CD4-positive, alpha-beta memory T cell (primary cell): ENCODE measurements around the gene CFAP46. TPM values are rescaled to one million over a fixed set of nuclear protein-coding genes. Genes with fewer than 3 reads are reported as not detected.
A peak's percentile ranks its signal among the peaks of the same experiment; 100 is the strongest.

Experiments used
- CTCF ChIA-PET: fragments of 350-600 bp; sonication (Branson Sonifier 250); formaldehyde crosslinking; loops from one replicate; lab custom pipeline; 2021; ENCODE audit warnings: inconsistent platforms; ENCODE audit not compliant: partially characterized antibody; lab: Charles Lee
- POLR2A ChIA-PET: fragments of 350-600 bp; sonication (Branson Sonifier 250); formaldehyde crosslinking; loops from one replicate; lab custom pipeline; 2021; ENCODE audit not compliant: partially characterized antibody; lab: Charles Lee
- DNase-seq, 5 donors: peaks; one replicate each; pipeline versions ENCODE4 v3.0.0 to v3.0.0-alpha.2; 2020 to 2022; ENCODE audit warnings: mixed read lengths in 1 of 5
- H3K27ac ChIP-seq: one replicate; pipeline ENCODE4 v1.7.0; 2013; ENCODE audit warnings: low read depth, low read length
- H3K27me3 ChIP-seq: 2 replicates; pipeline ENCODE4 v1.7.0; 2013; ENCODE audit warnings: mild to moderate bottlenecking, low read length, moderate library complexity; ENCODE audit not compliant: insufficient read depth
- H3K36me3 ChIP-seq: 2 replicates; pipeline ENCODE4 v1.7.0; 2013; ENCODE audit warnings: mild to moderate bottlenecking, low read length, moderate library complexity; ENCODE audit not compliant: insufficient read depth
- H3K4me1 ChIP-seq: 2 replicates; pipeline ENCODE4 v1.7.0; 2013; ENCODE audit warnings: mild to moderate bottlenecking, low read length, moderate library complexity; ENCODE audit not compliant: insufficient read depth
- H3K4me3 ChIP-seq, 2 donors: one replicate each; pipeline ENCODE4 v1.7.0; 2013; ENCODE audit warnings: low read length in 2 of 2, mild to moderate bottlenecking in 1 of 2
- H3K9me3 ChIP-seq, 2 donors: one replicate each; pipeline ENCODE4 v1.7.0; 2013; ENCODE audit warnings: low read length in 2 of 2, control low read depth in 1 of 2; ENCODE audit not compliant: control insufficient read depth in 1 of 2
- H3K27ac Mint-ChIP-seq, 7 donors: one replicate each; pipeline ENCODE4 v1.8.0; 2020 to 2021; ENCODE audit warnings: mixed read lengths in 7 of 7, mild to moderate bottlenecking in 6 of 7, inconsistent platforms in 3 of 7, moderate library complexity in 3 of 7
- H3K27me3 Mint-ChIP-seq, 2 donors: one replicate each; pipeline ENCODE4 v1.8.0; 2020 to 2021; ENCODE audit warnings: mixed read lengths in 2 of 2
- H3K36me3 Mint-ChIP-seq, 2 donors: one replicate each; pipeline ENCODE4 v1.8.0; 2020 to 2021; ENCODE audit warnings: mixed read lengths in 2 of 2, inconsistent platforms in 1 of 2, mild to moderate bottlenecking in 1 of 2
- H3K4me1 Mint-ChIP-seq, 4 donors: one replicate each; pipeline ENCODE4 v1.8.0; 2020 to 2021; ENCODE audit warnings: mixed read lengths in 4 of 4, mild to moderate bottlenecking in 1 of 4
- H3K4me3 Mint-ChIP-seq, 8 donors: one replicate each; pipeline ENCODE4 v1.8.0; 2020 to 2021; ENCODE audit warnings: mixed read lengths in 8 of 8, mild to moderate bottlenecking in 7 of 8, moderate library complexity in 6 of 8, inconsistent platforms in 3 of 8
- H3K9me3 Mint-ChIP-seq, 8 donors: one replicate each; pipeline ENCODE4 v1.8.0; 2020 to 2021; ENCODE audit warnings: mixed read lengths in 8 of 8, mild to moderate bottlenecking in 5 of 8, inconsistent platforms in 3 of 8, moderate library complexity in 1 of 8
- intact Hi-C: fragments of 100-400 bp; cut with micrococcal nuclease; formaldehyde crosslinking; loops from one replicate; pipeline ENCODE4 v1.15.1; 2023
- polyA plus RNA-seq, 2 donors: library from polyadenylated mRNA; unstranded; fragments of 300-500 nt; fragmentation: Illumina TruSeq; gene quantifications; one replicate each; pipeline ENCODE4 v1.2.3, GENCODE V29; 2021
- total RNA-seq, 2 experiments: library from RNA; stranded (reverse); gene quantifications; one replicate each; pipeline ENCODE4 v1.2.3, GENCODE V29; 2021

The CFAP46 gene
- total and polyA plus RNA-seq, 4 experiments from 2014 or later, result not detected

DNA sequence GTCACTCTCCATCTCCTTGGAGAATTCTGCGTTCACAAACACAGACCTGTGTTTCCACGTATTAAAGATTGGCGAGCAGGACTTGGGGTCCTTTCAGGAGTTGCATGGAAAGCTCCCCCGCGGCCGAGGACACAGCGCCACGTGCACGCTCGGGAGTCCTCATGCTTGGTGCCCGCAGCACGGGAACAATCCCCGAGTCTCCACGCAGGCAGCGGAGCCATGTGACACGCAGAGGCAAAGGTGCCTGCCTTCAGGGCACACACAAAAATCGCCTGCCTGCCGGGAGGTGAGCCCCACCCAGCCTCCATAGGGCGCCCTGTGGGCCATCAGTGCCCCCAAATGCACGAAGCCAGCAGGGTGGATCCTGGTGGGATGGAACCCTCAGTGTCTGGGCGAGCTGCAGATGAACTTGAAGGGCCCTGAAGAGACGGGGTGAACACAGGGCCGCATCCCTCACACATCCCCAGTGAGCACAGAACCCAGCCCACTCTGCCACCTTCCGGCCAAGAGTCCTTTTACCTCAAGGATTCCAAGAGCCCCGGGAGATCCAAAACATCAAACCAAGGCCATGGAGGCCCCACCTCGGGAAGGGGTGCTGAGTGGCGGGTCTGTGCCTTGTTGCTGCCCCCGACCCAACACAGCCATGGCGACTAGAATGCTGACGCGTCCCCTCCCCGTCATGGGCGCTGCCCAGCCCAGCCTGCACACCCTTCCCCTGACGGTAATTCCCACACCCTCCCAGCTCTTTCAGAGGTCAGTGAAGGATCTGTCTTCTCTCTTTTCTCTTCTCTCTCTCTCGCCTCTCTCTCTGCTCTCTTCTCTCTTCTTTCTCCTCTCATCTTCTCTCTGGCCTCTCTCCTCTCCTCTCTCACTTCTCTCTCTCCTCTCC lies 55.9 kb downstream of the CFAP46 start:
- DNase-seq, result no peak
- H3K27ac Mint-ChIP-seq, result peak overlapping the region in 1 of 7 donors; percentile 78

GRCh38 chr10:132885451-132886210 lies 56.7 kb downstream of the CFAP46 start:
- intact Hi-C loops, result no loop called here
- no peak overlapping the region for H3K27ac Mint-ChIP-seq
- Histone ChIP-seq H3K27me3 (no peaks in the 10 kb centered on the region), H3K9me3 (no peaks in the 10 kb centered on the region), H3K27ac (no peak overlapping the region), H3K36me3 (no peaks in the 10 kb centered on the region), H3K4me1 (no peaks in the 10 kb centered on the region), H3K4me3 (no peak overlapping the region)
- no peaks in the 10 kb centered on the region for H3K9me3 Mint-ChIP-seq
- DNase-seq, result no peak
- no peaks in the 10 kb centered on the region for H3K4me1 Mint-ChIP-seq
- H3K27me3 Mint-ChIP-seq, result no peaks in the 10 kb centered on the region
- ChIA-PET CTCF (no interaction called here), POLR2A (no interaction called here)
- H3K4me3 Mint-ChIP-seq, result no peak overlapping the region
- no peaks in the 10 kb centered on the region for H3K36me3 Mint-ChIP-seq

More for the DNA sequence above, 55.9 kb downstream of the CFAP46 start:
- no peaks in the 10 kb centered on the region for H3K27me3 Mint-ChIP-seq
- no peaks in the 10 kb centered on the region for H3K36me3 Mint-ChIP-seq
- no peaks in the 10 kb centered on the region for H3K9me3 Mint-ChIP-seq
- H3K4me1 Mint-ChIP-seq, result no peaks in the 10 kb centered on the region
- POLR2A ChIA-PET, result no interaction called here
- H3K4me3 Mint-ChIP-seq, result no peak overlapping the region
- Histone ChIP-seq H3K4me1 (no peaks in the 10 kb centered on the region), H3K36me3 (no peaks in the 10 kb centered on the region), H3K9me3 (no peaks in the 10 kb centered on the region), H3K27ac (no peak overlapping the region), H3K4me3 (no peak overlapping the region), H3K27me3 (no peaks in the 10 kb centered on the region)
- CTCF ChIA-PET, result no interaction called here
- intact Hi-C loops, result no loop called here

GRCh38 chr10:132884691-132885271 lies 57.6 kb downstream of the CFAP46 start:
- Histone ChIP-seq H3K4me1 (no peaks in the 10 kb centered on the region), H3K36me3 (no peaks in the 10 kb centered on the region), H3K9me3 (no peaks in the 10 kb centered on the region), H3K4me3 (no peak overlapping the region), H3K27ac (no peak overlapping the region), H3K27me3 (no peaks in the 10 kb centered on the region)
- POLR2A ChIA-PET, result no interaction called here
- CTCF ChIA-PET, result no interaction called here
- no peaks in the 10 kb centered on the region for H3K36me3 Mint-ChIP-seq
- no peaks in the 10 kb centered on the region for H3K4me1 Mint-ChIP-seq
- H3K27ac Mint-ChIP-seq, result no peak overlapping the region
- intact Hi-C loops, result no loop called here
- H3K4me3 Mint-ChIP-seq, result no peak overlapping the region
- H3K27me3 Mint-ChIP-seq, result no peaks in the 10 kb centered on the region
- no peak for DNase-seq
- no peaks in the 10 kb centered on the region for H3K9me3 Mint-ChIP-seq

DNA sequence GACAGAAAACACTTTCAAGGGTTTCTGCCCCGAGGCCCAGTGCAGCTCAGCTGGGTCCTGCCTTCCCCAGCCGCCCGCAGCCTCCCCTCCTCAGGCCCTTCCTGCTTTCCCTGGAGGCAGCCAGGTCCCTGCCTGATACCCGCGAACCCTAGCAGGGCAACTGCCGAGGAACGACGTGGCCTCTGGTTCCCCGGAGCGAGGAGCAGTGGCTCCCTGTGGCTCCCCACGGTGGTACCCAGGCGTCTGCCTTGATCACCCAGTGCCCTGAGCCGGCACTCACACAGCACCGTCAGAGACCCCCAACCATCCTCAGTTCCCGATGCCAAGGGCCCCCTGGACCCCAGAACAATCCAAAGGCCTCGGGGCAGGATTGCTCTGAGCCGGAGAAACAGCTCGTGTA lies 58.3 kb downstream of the CFAP46 start:
- CTCF ChIA-PET, result no interaction called here

GRCh38 chr10:132883391-132883881 lies 58.9 kb downstream of the CFAP46 start:
- Histone ChIP-seq H3K36me3 (no peaks in the 10 kb centered on the region), H3K4me1 (no peaks in the 10 kb centered on the region), H3K27me3 (no peaks in the 10 kb centered on the region), H3K9me3 (no peaks in the 10 kb centered on the region), H3K27ac (no peak overlapping the region), H3K4me3 (no peak overlapping the region)
- H3K27ac Mint-ChIP-seq, result no peak overlapping the region
- ChIA-PET CTCF (no interaction called here), POLR2A (no interaction called here)
- peaks cover 3 to 5% of the 10 kb centered on the region in 2 donors for H3K27me3 Mint-ChIP-seq
- peaks cover 0 to 2% (median 0%) of the 10 kb centered on the region in 4 donors for H3K4me1 Mint-ChIP-seq
- H3K36me3 Mint-ChIP-seq, result no peaks in the 10 kb centered on the region
- no peak for DNase-seq
- H3K4me3 Mint-ChIP-seq, result no peak overlapping the region
- intact Hi-C loops, result no loop called here
- H3K9me3 Mint-ChIP-seq, result no peaks in the 10 kb centered on the region

More for the DNA sequence above, 58.3 kb downstream of the CFAP46 start:
- no peaks in the 10 kb centered on the region for H3K9me3 ChIP-seq
- no peak overlapping the region for H3K27ac ChIP-seq
- H3K36me3 ChIP-seq, result no peaks in the 10 kb centered on the region
- peaks cover under 1% of the 10 kb centered on the region in 2 donors for H3K27me3 Mint-ChIP-seq
- no peaks in the 10 kb centered on the region for H3K9me3 Mint-ChIP-seq
- H3K36me3 Mint-ChIP-seq, result no peaks in the 10 kb centered on the region
- POLR2A ChIA-PET, result no interaction called here
- no peak overlapping the region for H3K4me3 Mint-ChIP-seq
- no peak overlapping the region for H3K4me3 ChIP-seq
- H3K4me1 ChIP-seq, result no peaks in the 10 kb centered on the region
- intact Hi-C loops, result no loop called here
- no peaks in the 10 kb centered on the region for H3K27me3 ChIP-seq
- peaks cover 0 to under 1% (median 0%) of the 10 kb centered on the region in 4 donors for H3K4me1 Mint-ChIP-seq
- no peak overlapping the region for H3K27ac Mint-ChIP-seq
- DNase-seq, result no peak

GRCh38 chr10:132882069-132882951 lies 60.1 kb downstream of the CFAP46 start:
- DNase-seq, result no peak
- Histone ChIP-seq H3K4me3 (no peak overlapping the region), H3K9me3 (no peaks in the 10 kb centered on the region), H3K4me1 (no peaks in the 10 kb centered on the region), H3K36me3 (no peaks in the 10 kb centered on the region), H3K27ac (no peak overlapping the region), H3K27me3 (no peaks in the 10 kb centered on the region)
- ChIA-PET POLR2A (no interaction called here), CTCF (no interaction called here)
- Mint-ChIP-seq H3K4me1 (peaks cover 0 to 2% (median 0%) of the 10 kb centered on the region in 4 donors), H3K27ac (no peak overlapping the region), H3K4me3 (no peak overlapping the region), H3K36me3 (no peaks in the 10 kb centered on the region), H3K9me3 (no peaks in the 10 kb centered on the region), H3K27me3 (peaks cover 4 to 6% of the 10 kb centered on the region in 2 donors)
- intact Hi-C loops, result no loop called here
